Measurements from ENCODE around the gene TEX19. TPM values are rescaled to one million over a fixed set of nuclear protein-coding genes. Genes with fewer than 3 reads are reported as not detected.
"Not testable (repeated sequence)": the region's sequence is repeated elsewhere in the genome, so short reads cannot be mapped to it uniquely, and the experiment has no call there.

The TEX19 gene
- total and polyA plus RNA-seq, 12 donors, result not detected

DNA sequence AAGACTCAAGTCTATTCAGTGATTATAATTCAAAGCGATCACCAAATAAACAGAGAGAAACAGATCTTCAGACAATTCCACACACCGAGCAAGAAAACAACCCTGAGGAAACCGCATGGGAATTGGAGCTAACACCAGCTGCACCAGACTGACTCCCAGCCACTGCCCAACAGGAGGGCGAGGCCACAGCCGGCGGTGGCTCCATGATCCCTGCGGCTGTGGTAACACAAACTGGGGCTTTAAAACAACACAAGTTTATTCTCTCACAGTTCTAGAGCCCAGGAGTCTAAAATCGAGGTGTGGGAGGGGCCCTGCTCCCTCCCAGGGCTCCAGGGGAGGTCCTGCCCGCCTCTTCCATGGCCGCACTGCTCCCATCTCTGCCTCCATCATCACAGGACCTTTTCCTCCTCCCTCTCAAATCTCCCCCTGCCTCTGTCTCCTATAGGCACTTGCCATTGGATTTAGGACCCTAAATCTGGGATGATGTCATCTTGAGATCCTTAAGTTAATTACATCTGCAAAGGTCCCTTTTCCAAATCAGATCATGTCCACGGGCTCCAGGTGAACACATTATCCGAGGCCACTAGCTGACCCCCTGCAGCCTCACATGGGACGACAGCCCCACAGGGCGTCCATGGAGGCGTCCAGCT is 49.4 kb downstream of the TEX19 start:
- Histone ChIP-seq H3K27me3 (no peaks in the 10 kb centered on the region), H3K27ac (no peak overlapping the region), H3K36me3 (peaks cover 0 to 38% (median 0%) of the 10 kb centered on the region in 9 donors), H3K4me3 (no peak overlapping the region), H3K4me1 (peaks cover 0 to 19% (median 9%) of the 10 kb centered on the region in 9 donors), H3K9me3 (no peaks in the 10 kb centered on the region)
- no peak for ATAC-seq
- TF ChIP-seq, protein P1, sequence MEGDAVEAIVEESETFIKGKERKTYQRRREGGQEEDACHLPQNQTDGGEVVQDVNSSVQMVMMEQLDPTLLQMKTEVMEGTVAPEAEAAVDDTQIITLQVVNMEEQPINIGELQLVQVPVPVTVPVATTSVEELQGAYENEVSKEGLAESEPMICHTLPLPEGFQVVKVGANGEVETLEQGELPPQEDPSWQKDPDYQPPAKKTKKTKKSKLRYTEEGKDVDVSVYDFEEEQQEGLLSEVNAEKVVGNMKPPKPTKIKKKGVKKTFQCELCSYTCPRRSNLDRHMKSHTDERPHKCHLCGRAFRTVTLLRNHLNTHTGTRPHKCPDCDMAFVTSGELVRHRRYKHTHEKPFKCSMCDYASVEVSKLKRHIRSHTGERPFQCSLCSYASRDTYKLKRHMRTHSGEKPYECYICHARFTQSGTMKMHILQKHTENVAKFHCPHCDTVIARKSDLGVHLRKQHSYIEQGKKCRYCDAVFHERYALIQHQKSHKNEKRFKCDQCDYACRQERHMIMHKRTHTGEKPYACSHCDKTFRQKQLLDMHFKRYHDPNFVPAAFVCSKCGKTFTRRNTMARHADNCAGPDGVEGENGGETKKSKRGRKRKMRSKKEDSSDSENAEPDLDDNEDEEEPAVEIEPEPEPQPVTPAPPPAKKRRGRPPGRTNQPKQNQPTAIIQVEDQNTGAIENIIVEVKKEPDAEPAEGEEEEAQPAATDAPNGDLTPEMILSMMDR (IDR thresholded peaks at IDR 0.05), result no peak
- intact Hi-C loops (cut with DNase I), result no loop called here
- WGBS, 2 donors, result 93 to 94% methylated on average over 15 of the region's 15 CpGs
- no peak for DNase-seq

DNA sequence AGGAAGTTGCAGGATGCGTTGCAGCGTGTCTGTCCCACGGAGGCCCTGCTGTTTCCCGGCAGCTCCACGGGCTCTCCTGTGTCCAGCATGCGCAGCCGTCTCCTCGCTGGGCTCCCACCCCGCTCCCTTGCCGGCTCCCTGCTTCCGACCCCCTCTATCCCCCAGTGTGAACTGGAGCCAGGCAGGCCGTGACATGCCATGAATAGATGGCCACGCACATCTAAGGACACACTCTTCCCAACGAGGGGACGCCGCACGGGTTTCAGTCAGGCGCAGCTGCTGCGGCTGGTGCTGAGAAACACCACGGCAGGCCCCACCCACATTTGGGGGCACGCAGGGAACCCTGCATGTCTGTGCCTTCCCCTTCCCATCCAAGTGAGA is 49.9 kb downstream of the TEX19 start:
- H3K4me3 ChIP-seq, result no peak overlapping the region
- peaks cover 0 to 33% (median 0%) of the 10 kb centered on the region in 9 donors for H3K36me3 ChIP-seq
- ATAC-seq (no peak), DNase-seq (no peak)
- no peaks in the 10 kb centered on the region for H3K27me3 ChIP-seq
- H3K9me3 ChIP-seq, result no peaks in the 10 kb centered on the region
- WGBS, 2 donors, result 95 to 96% methylated on average over 21 of the region's 21 CpGs
- no peak overlapping the region for H3K27ac ChIP-seq
- intact Hi-C loops (cut with DNase I), result no loop called here
- TF ChIP-seq, protein P1 (IDR thresholded peaks at IDR 0.05), result no peak
- H3K4me1 ChIP-seq, result peaks cover 0 to 19% (median 9%) of the 10 kb centered on the region in 9 donors

DNA sequence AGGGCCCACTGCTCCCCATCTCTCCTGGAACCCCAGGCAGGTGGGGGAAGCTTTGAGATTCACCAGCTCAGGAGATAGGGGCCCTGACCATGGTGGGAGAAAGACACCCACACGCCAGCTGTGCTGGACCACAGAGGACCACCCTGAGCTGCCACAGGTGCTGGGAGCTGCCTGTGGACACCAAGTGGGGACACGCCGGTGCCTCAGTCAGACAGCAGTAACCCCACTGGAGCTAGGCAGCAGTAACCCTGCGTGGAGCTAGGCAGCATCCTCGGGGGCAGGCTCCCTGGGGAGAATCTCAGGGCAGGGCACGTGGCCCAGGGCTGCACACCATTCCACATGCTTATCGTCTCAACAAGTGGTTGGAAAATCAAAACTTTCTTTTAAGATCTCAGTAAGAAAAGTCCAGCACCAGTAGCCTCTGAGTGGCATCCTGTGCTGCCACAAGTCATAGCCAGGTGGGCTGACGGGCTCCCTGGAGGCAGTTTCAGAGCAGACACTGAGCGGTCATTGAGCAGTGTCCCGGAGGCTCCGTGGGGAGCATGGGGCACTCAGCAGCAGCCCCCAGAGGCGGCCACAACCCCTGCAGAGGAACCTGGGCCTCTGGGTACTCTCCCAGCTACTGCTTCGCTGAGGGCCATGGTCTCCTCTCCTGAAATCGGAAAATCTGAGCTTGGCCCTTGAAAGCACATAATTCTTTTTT is 51.1 kb downstream of the TEX19 start:
- no peak overlapping the region for H3K4me3 ChIP-seq
- no peaks in the 10 kb centered on the region for H3K9me3 ChIP-seq
- H3K36me3 ChIP-seq, result peaks cover 0 to 28% (median 0%) of the 10 kb centered on the region in 9 donors
- no peak for ATAC-seq
- TF ChIP-seq, protein P1 (IDR thresholded peaks at IDR 0.05), result no peak
- intact Hi-C loops (cut with DNase I), result loop anchor here in 3 of 10 donors (5.0 to 10.0 kb wide), 2 partner anchors 58 to 205 kb away; no protein-coding TSS in a partner anchor
- WGBS, 2 donors, result 90 to 94% methylated on average over 14 of the region's 14 CpGs
- DNase-seq, result no peak
- H3K27me3 ChIP-seq, result no peaks in the 10 kb centered on the region
- H3K27ac ChIP-seq, result no peak overlapping the region
- peaks cover 0 to 27% (median 14%) of the 10 kb centered on the region in 9 donors for H3K4me1 ChIP-seq

DNA sequence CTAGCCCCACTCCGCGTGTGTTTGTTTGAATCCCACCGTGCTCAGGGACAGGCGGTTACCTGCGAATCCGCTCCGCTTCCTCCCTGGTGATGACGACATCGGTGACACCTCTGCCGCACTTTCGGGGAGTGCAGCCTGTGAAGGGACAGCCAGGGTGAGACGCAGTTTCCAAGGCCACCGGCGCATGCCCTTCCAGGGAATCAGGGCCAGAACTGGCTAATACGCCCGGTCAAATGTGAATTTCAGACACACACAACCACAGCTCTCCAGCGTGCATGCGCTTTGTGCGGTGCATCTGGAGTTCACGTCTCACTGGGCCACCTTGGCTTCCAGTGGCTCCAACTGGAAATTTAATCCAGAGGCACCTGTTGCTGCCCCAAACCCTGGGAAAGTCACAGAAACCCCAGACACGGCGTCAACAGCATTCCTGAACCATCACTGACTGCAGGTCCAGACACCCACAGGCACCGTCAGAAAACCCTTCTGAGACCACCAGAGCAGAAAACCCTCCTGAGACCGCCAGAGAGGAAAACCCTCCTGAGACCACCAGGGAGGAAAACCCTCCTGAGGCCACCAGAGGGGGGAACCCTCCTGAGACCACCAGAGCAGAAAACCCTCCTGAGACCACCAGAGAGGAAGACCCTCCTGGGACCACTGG is 52.5 kb downstream of the TEX19 start:
- intact Hi-C loops (cut with DNase I), result loop anchor here in 4 of 10 donors (2.0 to 10.0 kb wide), 3 partner anchors 59 to 207 kb away; no protein-coding TSS in a partner anchor
- TF ChIP-seq, protein P1 (IDR thresholded peaks at IDR 0.05), result no peak
- Histone ChIP-seq H3K27me3 (no peaks in the 10 kb centered on the region), H3K9me3 (no peaks in the 10 kb centered on the region), H3K4me1 (peaks cover 0 to 27% (median 14%) of the 10 kb centered on the region in 9 donors), H3K4me3 (no peak overlapping the region), H3K36me3 (peaks cover 0 to 24% (median 0%) of the 10 kb centered on the region in 9 donors), H3K27ac (no peak overlapping the region)
- ATAC-seq, result no peak
- 94 to 96% methylated on average over 24 of the region's 24 CpGs for WGBS, 2 donors
- DNase-seq, result no peak

DNA sequence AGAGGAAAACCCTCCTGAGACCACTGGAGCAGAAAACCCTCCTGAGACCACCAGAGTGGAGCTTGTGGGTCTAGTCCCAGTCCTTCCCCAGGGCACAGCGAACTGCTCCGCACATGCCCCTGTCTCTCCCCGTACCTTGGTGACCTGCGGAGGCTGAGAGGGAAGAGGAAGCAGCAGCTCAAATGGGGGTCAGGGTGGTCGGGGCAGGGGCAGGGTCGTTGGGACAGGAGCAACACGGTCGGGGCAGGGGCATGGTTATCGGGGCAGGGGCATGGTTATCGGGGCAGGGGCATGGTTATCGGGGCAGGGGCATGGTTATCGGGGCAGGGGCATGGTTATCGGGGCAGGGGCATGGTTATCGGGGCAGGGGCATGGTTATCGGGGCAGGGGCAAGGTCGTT is 53.0 kb downstream of the TEX19 start:
- ATAC-seq, H3K4me3 ChIP-seq, DNase-seq, H3K27ac ChIP-seq, H3K9me3 ChIP-seq, H3K27me3 ChIP-seq: not testable (repeated sequence)
- Histone ChIP-seq H3K36me3 (peaks cover 0 to 24% (median 0%) of the 10 kb centered on the region in 9 donors), H3K4me1 (peaks cover 0 to 24% (median 11%) of the 10 kb centered on the region in 9 donors)
- 91 to 94% methylated on average over 15 to 16 of the region's 16 CpGs for WGBS, 2 donors
- intact Hi-C loops (cut with DNase I), result loop anchor here in 4 of 10 donors (2.0 to 10.0 kb wide), 3 partner anchors 59 to 207 kb away; no protein-coding TSS in a partner anchor

All from heart right ventricle (tissue), 16 donors.